Liver (tissue), 9 donors: ENCODE measurements around the gene DPM1. TPM values are rescaled to one million over a fixed set of nuclear protein-coding genes. Genes with fewer than 3 reads are reported as not detected.

Experiments
- DNase-seq: peaks from one replicate; pipeline ENCODE4 v3.0.0-alpha.2; 2017; ENCODE audit warnings: low spot score
- H3K27ac ChIP-seq, 2 donors: one replicate each; pipeline ENCODE4 v1.7.0; 2013; ENCODE audit warnings: inconsistent platforms in 2 of 2, low read length in 2 of 2, control low read depth in 1 of 2, low read depth in 1 of 2, mild to moderate bottlenecking in 1 of 2
- H3K27me3 ChIP-seq, 4 donors: one replicate each; pipeline versions ENCODE4 v1.6.1 to v1.7.0; 2013; ENCODE audit warnings: low read length in 3 of 4, inconsistent platforms in 1 of 4, mild to moderate bottlenecking in 1 of 4, moderate library complexity in 1 of 4; ENCODE audit not compliant: control insufficient read depth in 4 of 4, insufficient read depth in 4 of 4
- H3K36me3 ChIP-seq, 4 donors: one replicate each; pipeline versions ENCODE4 v1.6.1 to v1.7.0; 2013; ENCODE audit warnings: low read length in 3 of 4, mild to moderate bottlenecking in 3 of 4, low read depth in 1 of 4, moderate library complexity in 1 of 4; ENCODE audit not compliant: control insufficient read depth in 4 of 4, insufficient read depth in 3 of 4
- H3K4me1 ChIP-seq, 4 donors: one replicate each; pipeline versions ENCODE4 v1.6.1 to v1.7.0; 2013; ENCODE audit warnings: low read length in 3 of 4, mild to moderate bottlenecking in 3 of 4, moderate library complexity in 1 of 4; ENCODE audit not compliant: control insufficient read depth in 4 of 4, insufficient read depth in 4 of 4
- H3K4me3 ChIP-seq, 3 donors: one replicate each; pipeline versions ENCODE4 v1.6.1 to v1.7.0; 2013; ENCODE audit warnings: low read length in 3 of 3, control low read depth in 1 of 3, low read depth in 1 of 3, mild to moderate bottlenecking in 1 of 3
- H3K9ac ChIP-seq, 2 donors: one replicate each; pipeline ENCODE4 v1.7.0; 2013; ENCODE audit warnings: low read length in 2 of 2, mild to moderate bottlenecking in 2 of 2, moderate library complexity in 2 of 2, control low read depth in 1 of 2, low read depth in 1 of 2
- H3K9me3 ChIP-seq, 4 donors: one replicate each; pipeline versions ENCODE4 v1.6.1 to v1.7.0; 2013; ENCODE audit warnings: low read length in 3 of 4; ENCODE audit not compliant: control insufficient read depth in 4 of 4
- ATF3 ChIP-seq: IDR thresholded peaks from 2 replicates; pipeline ENCODE4 v1.6.1; 2016; ENCODE audit warnings: antibody characterized with exemption
- CTCF ChIP-seq: fragments of 150-350 bp; IDR thresholded peaks from 2 replicates; pipeline ENCODE4 v1.5.1; 2017; ENCODE audit warnings: improper control_type of control experiment, low read depth, low read length; ENCODE audit not compliant: missing input control
- EGR1 ChIP-seq, 2 donors: IDR thresholded peaks; 2 replicates each; pipeline ENCODE4 v1.6.1; 2016 to 2018; ENCODE audit warnings: antibody characterized with exemption in 2 of 2, low read depth in 2 of 2
- FOXA1 ChIP-seq: IDR thresholded peaks from 2 replicates; pipeline ENCODE4 v1.6.1; 2016; ENCODE audit warnings: antibody characterized with exemption
- FOXA2 ChIP-seq: IDR thresholded peaks from 2 replicates; pipeline ENCODE4 v1.6.1; 2016; ENCODE audit warnings: antibody characterized with exemption
- GABPA ChIP-seq, 2 donors: IDR thresholded peaks in 1 of 2; conservative IDR thresholded peaks in 1 of 2; 2 replicates each; pipeline ENCODE4 v1.6.1; 2016; ENCODE audit warnings: antibody characterized with exemption in 2 of 2, mild to moderate bottlenecking in 1 of 2, moderate library complexity in 1 of 2
- HNF4A ChIP-seq, 2 donors: conservative IDR thresholded peaks; 2 replicates each; pipeline ENCODE4 v1.6.1; 2016; ENCODE audit warnings: antibody characterized with exemption in 2 of 2, mild to moderate bottlenecking in 2 of 2
- HNF4G ChIP-seq: IDR thresholded peaks from 2 replicates; pipeline ENCODE4 v1.6.1; 2016; ENCODE audit warnings: antibody characterized with exemption
- JUND ChIP-seq, 2 donors: IDR thresholded peaks; 2 replicates each; pipeline ENCODE4 v1.6.1; 2016; ENCODE audit warnings: antibody characterized with exemption in 2 of 2
- MAX ChIP-seq: IDR thresholded peaks from 2 replicates; pipeline ENCODE4 v1.6.1; 2016; ENCODE audit warnings: antibody characterized with exemption
- NR2F2 ChIP-seq: IDR thresholded peaks from 2 replicates; pipeline ENCODE4 v1.6.1; 2016; ENCODE audit warnings: antibody characterized with exemption
- RAD21 ChIP-seq, 2 donors: IDR thresholded peaks; 2 replicates each; pipeline ENCODE4 v1.6.1; 2016; ENCODE audit warnings: antibody characterized with exemption in 2 of 2, mild to moderate bottlenecking in 2 of 2
- REST ChIP-seq: IDR thresholded peaks from 2 replicates; pipeline ENCODE4 v1.6.1; 2016; ENCODE audit warnings: antibody characterized with exemption, mild to moderate bottlenecking
- RXRA ChIP-seq, 2 donors: IDR thresholded peaks; 2 replicates each; pipeline ENCODE4 v1.6.1; 2017 to 2018; ENCODE audit warnings: antibody characterized with exemption in 2 of 2, mild to moderate bottlenecking in 1 of 2
- SP1 ChIP-seq: IDR thresholded peaks from 2 replicates; pipeline ENCODE4 v1.6.1; 2018; ENCODE audit warnings: antibody characterized with exemption, mild to moderate bottlenecking
- TAF1 ChIP-seq: conservative IDR thresholded peaks from 2 replicates; pipeline ENCODE4 v1.6.1; 2016; ENCODE audit warnings: antibody characterized with exemption, mild to moderate bottlenecking
- YY1 ChIP-seq: IDR thresholded peaks from 2 replicates; pipeline ENCODE4 v1.6.1; 2016; ENCODE audit warnings: antibody characterized with exemption, mild to moderate bottlenecking
- ZBTB33 ChIP-seq: IDR thresholded peaks from 2 replicates; pipeline ENCODE4 v1.6.1; 2016; ENCODE audit warnings: antibody characterized with exemption
- WGBS: extraction: QIAGEN DNeasy Blood & Tissue Kit; methylation state at CpG from one replicate; pipeline ENCODE4 v1.1.7; 2013; 5-methylcytosine and 5-hydroxymethylcytosine counted together
- polyA plus RNA-seq, 2 donors: library from polyadenylated mRNA; stranded (reverse) in 1 of 2; unstranded in 1 of 2; fragments of 200-250 nt in 1 of 2; fragments of >200 nt in 1 of 2; fragmentation: Nextera tagmentation in 1 of 2; extraction: Ambion mirVana in 1 of 2; gene quantifications; one replicate each; pipeline versions ENCODE4 v1.2.1 to v1.2.3, GENCODE V29; 2013 to 2015
- total RNA-seq, 2 donors: library from RNA; depleted of rRNA; stranded (reverse); fragments of >200 nt; gene quantifications; one replicate each; pipeline ENCODE4 v1.2.3, GENCODE V29; 2014
- donor health status: healthy.
- donor health status: healthy.
- donor health status: healthy.
- donor health status: healthy.
- donor health status: healthy.

Gene DPM1
- total and polyA plus RNA-seq, 4 donors: 27.2 to 42.6 (median 35.2) TPM

- Histone ChIP-seq H3K27me3 (no peaks in the 10 kb centered on the region), H3K27ac (peak within 1 kb of the TSS; percentile 99 to 100), H3K9me3 (no peaks in the 10 kb centered on the region), H3K36me3 (peaks cover 1 to 22% (median 15%) of the 10 kb centered on the region in 4 donors), H3K4me1 (peaks cover 1 to 29% (median 26%) of the 10 kb centered on the region in 4 donors), H3K9ac (peak within 1 kb of the TSS; percentile 68 to 88), H3K4me3 (peak within 1 kb of the TSS; percentile 62 to 100 (median 80))
- WGBS: under 1% methylated on average over 58 of the region's 58 CpGs
- DNase-seq: peak; percentile 92
- TF ChIP-seq TAF1 (peak; percentile 88), CTCF (peak; percentile 54), GABPA (IDR thresholded peaks at IDR 0.05 in 1 of 2, conservative IDR thresholded peaks at IDR 0.05 in 1 of 2) (peak; percentile 67 to 83), EGR1 (IDR thresholded peaks at IDR 0.05; ENCODE audit: low read depth in 2 of 2) (peak; percentile 40 to 70), RXRA (IDR thresholded peaks at IDR 0.05) (peak in 1 of 2 donors; percentile 7), SP1 (peak; percentile 43), RAD21 (IDR thresholded peaks at IDR 0.05) (peak in 1 of 2 donors; percentile 66), YY1 (peak; percentile 97), ZBTB33 (peak; percentile 98), HNF4G (no peak), JUND (IDR thresholded peaks at IDR 0.05) (no peak), FOXA2 (no peak), ATF3 (no peak), HNF4A (conservative IDR thresholded peaks at IDR 0.05) (no peak), FOXA1 (no peak), REST (no peak), NR2F2 (no peak), MAX (no peak)
These were observed 26.9 kb downstream of the DPM1 start, which contains the start of gene ADNP for GRCh38 chr20:50931306-50932015. Gene ADNP (minus strand): TSS chr20:50931437. CDS start chr20:50903996, 27,441 bp downstream.
